ENCODE results near the gene MRPS23. TPM values are rescaled to one million over a fixed set of nuclear protein-coding genes. Genes with fewer than 3 reads are reported as not detected.

The MRPS23 gene
- total RNA-seq, 1 experiment from 2014 or later = 97.5 TPM

DNA sequence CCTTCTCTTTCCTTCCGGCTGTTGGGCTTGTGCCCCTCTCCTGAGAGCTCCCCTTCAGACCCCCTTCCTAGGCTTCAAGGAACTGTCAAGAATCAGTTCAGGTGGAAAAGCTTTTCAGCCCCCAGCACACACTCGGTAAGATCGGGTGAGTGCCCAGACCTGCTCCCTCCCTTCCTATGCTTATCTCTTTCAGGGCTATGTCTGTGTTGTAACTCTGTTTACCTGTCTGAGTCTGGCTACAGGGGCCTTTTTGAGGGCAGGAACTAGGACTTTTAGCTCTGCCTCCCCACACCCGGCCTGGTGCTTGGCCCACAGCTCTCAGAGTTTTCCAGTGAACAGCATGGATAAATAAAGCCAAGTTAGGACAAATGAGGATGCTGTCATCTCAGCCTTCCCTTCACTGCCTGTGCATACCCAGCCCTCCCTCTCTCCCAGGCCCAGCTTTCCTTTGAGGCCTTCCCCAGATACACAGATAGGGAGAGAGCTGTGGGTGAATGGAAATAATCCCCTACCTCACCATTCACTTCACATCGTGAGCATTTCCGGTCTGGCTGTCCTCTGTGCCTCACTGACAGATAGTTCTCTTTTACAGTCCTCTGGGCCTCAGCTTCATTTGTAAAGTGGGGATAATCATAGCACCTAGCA lies 5.7 kb upstream of the MRPS23 start:
- Histone ChIP-seq H3K4me3 (ENCODE audit: low read length) (no peak overlapping the region), H3K4me2 (ENCODE audit: low read length) (no peak overlapping the region), H3K27me3 (ENCODE audit: low read length) (no peaks in the 10 kb centered on the region), H4K20me1 (ENCODE audit: low read length) (no peaks in the 10 kb centered on the region), H3K9me2 (replicated peaks; ENCODE audit: low read length) (no peaks in the 10 kb centered on the region), H3K4me1 (ENCODE audit: insufficient read depth, low read length) (peaks cover 16% of the 10 kb centered on the region), H3K79me2 (ENCODE audit: low read length) (peaks cover 8% of the 10 kb centered on the region; the same call in 1 of the 2 replicates), H3K9ac (ENCODE audit: low read length) (no peak overlapping the region), H3K27ac (ENCODE audit: low read length) (no peak overlapping the region), H2AFZ (ENCODE audit: low read length) (no peak overlapping the region), H3K36me3 (ENCODE audit: low read depth, low read length) (no peaks in the 10 kb centered on the region), H3K9me3 (ENCODE audit: low read length) (no peaks in the 10 kb centered on the region), H3F3A (ENCODE audit: low read length, unreplicated experiment) (no peaks in the 10 kb centered on the region)
- ChIA-PET POLR2A (ENCODE audit: unreplicated experiment) (interaction anchor here (0.6 kb wide), 1 partner anchor 72 kb away, joined by 3 read pairs; no protein-coding TSS in a partner anchor), CTCF (interaction anchor here (1.6 kb wide), 1 partner anchor 144 kb away, joined by 16 read pairs; no protein-coding TSS in a partner anchor)
- intact Hi-C loops (cut with micrococcal nuclease) = no loop called here
- BruUV-seq (replicated peaks) = no TSS peak
- TF ChIP-seq CTCF (conservative IDR thresholded peaks at IDR 0.05; ENCODE audit: low read depth, low read length) = no peak
- no peak for TF ChIP-seq EZH2 (IDR thresholded peaks at IDR 0.05; ENCODE audit: low read length, unreplicated experiment)
- TF ChIP-seq EZH2phosphoT487 (IDR thresholded peaks at IDR 0.05; ENCODE audit: borderline replicate concordance, low read length) = no peak
- DNase-seq = no peak
- no peak for ATAC-seq

DNA sequence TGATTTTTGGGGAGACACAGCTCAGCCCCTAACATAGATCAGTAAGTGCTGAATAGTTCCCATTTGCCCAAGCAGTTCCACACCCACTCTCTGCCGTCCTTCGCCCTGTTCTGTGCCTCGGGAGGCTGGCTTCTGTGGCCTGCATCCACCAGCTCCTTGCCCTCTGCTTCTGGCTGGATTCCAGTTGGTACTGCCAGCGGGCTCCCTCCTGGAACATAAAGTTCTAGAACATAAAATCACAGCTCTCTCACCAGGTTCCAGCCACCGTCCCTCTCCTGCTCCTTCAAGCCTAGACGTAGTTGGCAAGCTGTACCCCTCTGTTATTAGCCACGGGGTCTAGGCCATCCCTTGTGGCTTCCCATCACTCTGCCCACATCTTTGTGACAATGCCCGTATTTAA lies 3.9 kb upstream of the MRPS23 start:
- intact Hi-C loops (cut with micrococcal nuclease) = no loop called here
- Histone ChIP-seq H3K9me2 (replicated peaks; ENCODE audit: low read length) (no peaks in the 10 kb centered on the region), H2AFZ (ENCODE audit: low read length) (no peak overlapping the region), H3K9ac (ENCODE audit: low read length) (no peak overlapping the region), H3F3A (ENCODE audit: low read length, unreplicated experiment) (no peaks in the 10 kb centered on the region), H3K9me3 (ENCODE audit: low read length) (no peaks in the 10 kb centered on the region), H3K27ac (ENCODE audit: low read length) (no peak overlapping the region), H3K4me3 (ENCODE audit: low read length) (no peak overlapping the region), H3K4me1 (ENCODE audit: insufficient read depth, low read length) (peaks cover 19% of the 10 kb centered on the region), H3K27me3 (ENCODE audit: low read length) (no peaks in the 10 kb centered on the region), H3K79me2 (ENCODE audit: low read length) (peaks cover 24% of the 10 kb centered on the region), H3K4me2 (ENCODE audit: low read length) (no peak overlapping the region), H4K20me1 (ENCODE audit: low read length) (no peaks in the 10 kb centered on the region), H3K36me3 (ENCODE audit: low read depth, low read length) (no peaks in the 10 kb centered on the region)
- TF ChIP-seq EZH2phosphoT487 (IDR thresholded peaks at IDR 0.05; ENCODE audit: borderline replicate concordance, low read length) (no peak), CTCF (conservative IDR thresholded peaks at IDR 0.05; ENCODE audit: low read depth, low read length) (no peak), EZH2 (IDR thresholded peaks at IDR 0.05; ENCODE audit: low read length, unreplicated experiment) (no peak)
- ChIA-PET CTCF (no interaction called here), POLR2A (ENCODE audit: unreplicated experiment) (no interaction called here)
- DNase-seq = no peak
- no TSS peak for BruUV-seq (replicated peaks)
- ATAC-seq = no peak

GRCh38 chr17:57852955-57853328 lies 3.1 kb upstream of the MRPS23 start:
- H3F3A ChIP-seq (ENCODE audit: low read length, unreplicated experiment) = no peaks in the 10 kb centered on the region
- no peak for DNase-seq
- H3K27ac ChIP-seq (ENCODE audit: low read length) = no peak overlapping the region
- H3K79me2 ChIP-seq (ENCODE audit: low read length) = peaks cover 31% of the 10 kb centered on the region
- no peak overlapping the region for H3K4me2 ChIP-seq (ENCODE audit: low read length)
- peaks cover 17% of the 10 kb centered on the region for H3K4me1 ChIP-seq (ENCODE audit: insufficient read depth, low read length)
- intact Hi-C loops (cut with micrococcal nuclease) = no loop called here
- H3K4me3 ChIP-seq (ENCODE audit: low read length) = no peak overlapping the region
- POLR2A ChIA-PET (ENCODE audit: unreplicated experiment) = interaction anchor here (0.5 kb wide), 1 partner anchor 875 kb away, joined by 10 read pairs; the partner anchor contains the start of gene SCPEP1
- H3K36me3 ChIP-seq (ENCODE audit: low read depth, low read length) = peaks cover 3% of the 10 kb centered on the region; the same call in 1 of the 2 replicates
- H3K9ac ChIP-seq (ENCODE audit: low read length) = no peak overlapping the region
- no peaks in the 10 kb centered on the region for H4K20me1 ChIP-seq (ENCODE audit: low read length)
- no peak for TF ChIP-seq EZH2 (IDR thresholded peaks at IDR 0.05; ENCODE audit: low read length, unreplicated experiment)
- TF ChIP-seq EZH2phosphoT487 (IDR thresholded peaks at IDR 0.05; ENCODE audit: borderline replicate concordance, low read length) = no peak
- TF ChIP-seq CTCF (conservative IDR thresholded peaks at IDR 0.05; ENCODE audit: low read depth, low read length) = no peak
- no peak overlapping the region for H2AFZ ChIP-seq (ENCODE audit: low read length)
- CTCF ChIA-PET = no interaction called here
- H3K9me3 ChIP-seq (ENCODE audit: low read length) = no peaks in the 10 kb centered on the region
- ATAC-seq = no peak
- no peaks in the 10 kb centered on the region for H3K27me3 ChIP-seq (ENCODE audit: low read length)
- H3K9me2 ChIP-seq (replicated peaks; ENCODE audit: low read length) = no peaks in the 10 kb centered on the region
- no TSS peak for BruUV-seq (replicated peaks)
